ENCODE data around the gene SSC5D.
A peak's percentile ranks its signal among the peaks of the same experiment; 100 is the strongest.

Gene SSC5D

GRCh38 chr19:55464039-55464661 lies 24.1 kb upstream of the SSC5D start:
- TF ChIP-seq CTCF (IDR thresholded peaks at IDR 0.05; ENCODE audit: control extremely low read depth, extremely low read depth, low read depth, missing control alignments), result no peak
- no peak for DNase-seq (ENCODE audit: extremely low spot score)
- ChIA-PET CTCF (interaction anchor here (2.7 kb wide), 1 partner anchor 40 kb away, joined by 25 read pairs; no protein-coding TSS in a partner anchor), POLR2A (no interaction called here)

GRCh38 chr19:55464662-55465054 lies 23.6 kb upstream of the SSC5D start, which contains the start of gene C19orf85:
C19orf85 (minus strand) TSS chr19:55464751; CDS start chr19:55464554, 197 bp downstream.
- ChIA-PET CTCF (no interaction called here), POLR2A (no interaction called here)
- no peak for DNase-seq (ENCODE audit: extremely low spot score)
- no peak for TF ChIP-seq CTCF (IDR thresholded peaks at IDR 0.05; ENCODE audit: control extremely low read depth, extremely low read depth, low read depth, missing control alignments)

GRCh38 chr19:55465460-55466240 lies 22.6 kb upstream of the SSC5D start:
- DNase-seq (ENCODE audit: extremely low spot score), result no peak
- ChIA-PET CTCF (interaction anchor here (0.7 to 3.6 kb wide), 5 partner anchors 10 to 324 kb away, joined by 3 to 59 read pairs (median 21); partner anchors contain the start of genes NAT14, SSC5D and ZNF628), POLR2A (no interaction called here)
- no peak for TF ChIP-seq CTCF (IDR thresholded peaks at IDR 0.05; ENCODE audit: control extremely low read depth, extremely low read depth, low read depth, missing control alignments)

- ChIA-PET CTCF (interaction anchor here (0.7 to 3.6 kb wide), 12 partner anchors 10 to 325 kb away, joined by 3 to 59 read pairs (median 10); partner anchors contain the start of genes NAT14, SSC5D and ZNF628), POLR2A (interaction anchor here (1.1 kb wide), 1 partner anchor 58 kb away, joined by 4 read pairs; the partner anchor contains the start of gene UBE2S)
- no peak for TF ChIP-seq CTCF (IDR thresholded peaks at IDR 0.05; ENCODE audit: control extremely low read depth, extremely low read depth, low read depth, missing control alignments)
- no peak for DNase-seq (ENCODE audit: extremely low spot score)
Measured at GRCh38 chr19:55466241-55466614, 22.0 kb upstream of the SSC5D start.

DNA sequence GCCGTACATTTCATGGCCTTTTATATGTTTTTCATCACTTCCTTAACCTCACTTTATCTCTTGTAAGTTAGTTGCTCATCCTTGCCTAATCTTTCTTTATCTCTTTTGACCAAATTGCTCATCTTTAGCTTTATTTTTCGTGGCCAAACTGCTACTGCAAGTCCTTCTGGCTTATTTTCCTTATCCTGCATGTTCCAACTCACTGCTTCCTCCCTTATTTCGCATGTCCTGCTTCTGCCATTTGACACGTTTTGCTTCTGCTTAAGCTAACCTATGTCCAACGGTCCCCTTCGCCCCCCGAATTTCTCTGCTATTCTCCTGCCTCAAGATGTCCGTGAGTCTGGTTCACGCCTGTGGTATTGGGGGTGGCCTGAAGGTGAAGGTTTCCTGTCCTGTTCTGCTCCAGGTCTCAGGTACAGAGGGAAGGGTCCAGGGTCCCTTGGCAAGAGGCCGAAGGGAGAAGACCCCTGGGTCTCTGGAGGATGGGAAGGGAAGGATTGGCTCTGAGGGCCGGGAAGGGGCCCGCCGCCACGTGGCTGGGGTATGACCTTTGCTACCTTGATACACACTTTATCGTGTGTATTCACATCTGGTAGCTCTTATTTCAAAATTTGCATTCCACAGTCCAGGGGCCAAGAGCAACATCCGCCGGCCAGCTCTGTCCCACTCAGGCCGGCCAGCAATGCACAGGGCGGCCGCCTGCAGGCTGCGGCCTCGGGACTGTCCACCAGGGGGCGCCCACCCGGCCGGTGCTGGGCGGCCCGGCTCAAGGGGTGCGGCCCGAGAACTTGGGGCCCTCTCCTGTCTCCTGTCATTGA lies 20.8 kb upstream of the SSC5D start:
- ChIA-PET CTCF (interaction anchor here (0.5 to 3.6 kb wide), 41 partner anchors 8 to 850 kb away, joined by 3 to 59 read pairs (median 5); partner anchors contain the start of genes DNAAF3, HSPBP1, KMT5C and NAT14), POLR2A (interaction anchor here (1.1 kb wide), 1 partner anchor 60 kb away, joined by 4 read pairs; the partner anchor contains the start of gene UBE2S)
- TF ChIP-seq CTCF (IDR thresholded peaks at IDR 0.05; ENCODE audit: control extremely low read depth, extremely low read depth, low read depth, missing control alignments), result peak; percentile 97
- DNase-seq (ENCODE audit: extremely low spot score), result peak; percentile 85

- TF ChIP-seq CTCF (IDR thresholded peaks at IDR 0.05; ENCODE audit: control extremely low read depth, extremely low read depth, low read depth, missing control alignments), result no peak
- no peak for DNase-seq (ENCODE audit: extremely low spot score)
- POLR2A ChIA-PET, result no interaction called here
- CTCF ChIA-PET, result interaction anchor here (0.8 to 3.6 kb wide), 31 partner anchors 8 to 327 kb away, joined by 3 to 59 read pairs (median 6); partner anchors contain the start of genes DNAAF3, HSPBP1, KMT5C and NAT14
Measured at GRCh38 chr19:55468054-55468393, 20.2 kb upstream of the SSC5D start.
